ENCODE results near the gene DCANP1. TPM values are rescaled to one million over a fixed set of nuclear protein-coding genes. Genes with fewer than 3 reads are reported as not detected.

Gene DCANP1
- polyA plus RNA-seq, 2 of the 4 experiments (the other 2 are of a cell fraction), result not detected

- ATAC-seq, result no peak
- ChIA-PET CTCF (interaction anchor here (1.1 to 37.5 kb wide), 6 partner anchors 10 to 87 kb away, joined by 3 to 1932 read pairs (median 6); no protein-coding TSS in a partner anchor), POLR2A (no interaction called here)
- Histone ChIP-seq H3K4me1 (no peaks in the 10 kb centered on the region), H3K4me2 (no peak overlapping the region), H3K9me3 (no peaks in the 10 kb centered on the region), H3K4me3 (no peak overlapping the region), H3K27ac (no peak overlapping the region)
- 62% methylated on average over 12 of the region's 12 CpGs for WGBS (ENCODE audit: missing lambda C conversion rate)
- FAIRE-seq, result no peak
- TF ChIP-seq ZFP36 (IDR thresholded peaks at IDR 0.05; ENCODE audit: borderline replicate concordance, partially characterized antibody) (no peak), HOXB13 (CRISPR knock-in tag; IDR thresholded peaks at IDR 0.05; ENCODE audit: low read depth) (no peak), HES2 (IDR thresholded peaks at IDR 0.05) (no peak), JUNB (IDR thresholded peaks at IDR 0.05) (no peak)
- DNase-seq (ENCODE audit: low read depth in 1 of 2, low spot score in 1 of 2), result no peak
Measured at GRCh38 chr5:135473956-135474670, 27.0 kb upstream of the DCANP1 start.

DNA sequence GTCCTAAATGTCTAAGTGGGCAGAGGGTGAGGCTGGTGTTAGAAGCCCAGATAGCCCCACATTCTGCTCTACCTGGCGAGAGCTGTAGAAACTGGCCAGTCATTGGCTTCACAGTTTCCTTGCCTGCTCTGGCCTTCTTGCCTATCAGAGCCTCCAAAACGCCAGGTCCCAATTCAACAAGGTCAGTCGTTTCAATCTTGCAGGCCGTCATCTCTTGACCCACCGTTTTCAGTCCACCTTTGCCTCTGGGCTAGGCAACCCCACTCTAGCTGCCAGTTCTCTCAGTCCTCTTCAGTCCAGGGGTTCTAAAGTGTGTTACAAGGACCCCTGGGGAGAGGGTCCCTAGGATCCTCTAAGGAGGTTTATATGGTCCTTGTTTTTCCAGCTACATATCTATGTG, 25.0 kb upstream of the DCANP1 start:
- no peak for ATAC-seq
- no peaks in the 10 kb centered on the region for H3K9me3 ChIP-seq
- DNase-seq (ENCODE audit: low read depth in 1 of 2, low spot score in 1 of 2), result no peak
- no peak for TF ChIP-seq MAFK (IDR thresholded peaks at IDR 0.05; ENCODE audit: partially characterized antibody)
- ChIA-PET POLR2A (no interaction called here), CTCF (interaction anchor here (1.0 to 37.5 kb wide), 4 partner anchors 8 to 358 kb away, joined by 4 to 1932 read pairs (median 56); no protein-coding TSS in a partner anchor)
- H3K4me1 ChIP-seq, result no peaks in the 10 kb centered on the region
- no peak for FAIRE-seq
- 29% methylated on average over 5 of the region's 5 CpGs for WGBS (ENCODE audit: missing lambda C conversion rate)
- no peak overlapping the region for H3K27ac ChIP-seq
- H3K4me2 ChIP-seq, result no peak overlapping the region
- no peak overlapping the region for H3K4me3 ChIP-seq

GRCh38 chr5:135471726-135472125, 24.6 kb upstream of the DCANP1 start:
- H3K4me3 ChIP-seq, result no peak overlapping the region
- H3K27ac ChIP-seq, result no peak overlapping the region
- no peaks in the 10 kb centered on the region for H3K9me3 ChIP-seq
- ChIA-PET POLR2A (no interaction called here), CTCF (interaction anchor here (1.0 to 37.5 kb wide), 3 partner anchors 8 to 89 kb away, joined by 4 to 1932 read pairs (median 104); no protein-coding TSS in a partner anchor)
- H3K4me2 ChIP-seq, result no peak overlapping the region
- DNase-seq (ENCODE audit: low read depth in 1 of 2, low spot score in 1 of 2) (no peak), ATAC-seq (no peak), FAIRE-seq (no peak)
- no peaks in the 10 kb centered on the region for H3K4me1 ChIP-seq
- no peak for TF ChIP-seq JUN (IDR thresholded peaks at IDR 0.05)
- no peak for TF ChIP-seq ESRRA (IDR thresholded peaks at IDR 0.05; ENCODE audit: borderline replicate concordance, low read length)
- no peak for TF ChIP-seq SMC3 (IDR thresholded peaks at IDR 0.05)
- no peak for TF ChIP-seq SREBF2 (IDR thresholded peaks at IDR 0.05)
- TF ChIP-seq HOXB5 (CRISPR knock-in tag; IDR thresholded peaks at IDR 0.05), result no peak
- no peak for TF ChIP-seq CHD4 (IDR thresholded peaks at IDR 0.05; ENCODE audit: borderline replicate concordance)
- no peak for TF ChIP-seq RFX5 (IDR thresholded peaks at IDR 0.05)
- no peak for TF ChIP-seq POLR2A (IDR thresholded peaks at IDR 0.05; ENCODE audit: low read length)
- no peak for TF ChIP-seq ZNF302 (CRISPR knock-in tag; IDR thresholded peaks at IDR 0.05)
- TF ChIP-seq GATA3 (IDR thresholded peaks at IDR 0.05; ENCODE audit: borderline replicate concordance), result no peak
- no peak for TF ChIP-seq CBX8 (IDR thresholded peaks at IDR 0.05)
- TF ChIP-seq HES2 (IDR thresholded peaks at IDR 0.05), result no peak
- TF ChIP-seq EHF (CRISPR knock-in tag; IDR thresholded peaks at IDR 0.05), result no peak
- no peak for TF ChIP-seq HDAC2 (IDR thresholded peaks at IDR 0.05)
- no peak for TF ChIP-seq HEYL (CRISPR knock-in tag; IDR thresholded peaks at IDR 0.05)
- no peak for TF ChIP-seq RCOR1 (IDR thresholded peaks at IDR 0.05; ENCODE audit: low read depth, low read length)
- TF ChIP-seq, protein P1, sequence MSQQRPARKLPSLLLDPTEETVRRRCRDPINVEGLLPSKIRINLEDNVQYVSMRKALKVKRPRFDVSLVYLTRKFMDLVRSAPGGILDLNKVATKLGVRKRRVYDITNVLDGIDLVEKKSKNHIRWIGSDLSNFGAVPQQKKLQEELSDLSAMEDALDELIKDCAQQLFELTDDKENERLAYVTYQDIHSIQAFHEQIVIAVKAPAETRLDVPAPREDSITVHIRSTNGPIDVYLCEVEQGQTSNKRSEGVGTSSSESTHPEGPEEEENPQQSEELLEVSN (IDR thresholded peaks at IDR 0.05; ENCODE audit: borderline replicate concordance, low read depth), result no peak
- TF ChIP-seq, protein P2, sequence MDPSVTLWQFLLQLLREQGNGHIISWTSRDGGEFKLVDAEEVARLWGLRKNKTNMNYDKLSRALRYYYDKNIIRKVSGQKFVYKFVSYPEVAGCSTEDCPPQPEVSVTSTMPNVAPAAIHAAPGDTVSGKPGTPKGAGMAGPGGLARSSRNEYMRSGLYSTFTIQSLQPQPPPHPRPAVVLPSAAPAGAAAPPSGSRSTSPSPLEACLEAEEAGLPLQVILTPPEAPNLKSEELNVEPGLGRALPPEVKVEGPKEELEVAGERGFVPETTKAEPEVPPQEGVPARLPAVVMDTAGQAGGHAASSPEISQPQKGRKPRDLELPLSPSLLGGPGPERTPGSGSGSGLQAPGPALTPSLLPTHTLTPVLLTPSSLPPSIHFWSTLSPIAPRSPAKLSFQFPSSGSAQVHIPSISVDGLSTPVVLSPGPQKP (IDR thresholded peaks at IDR 0.05; ENCODE audit: low read depth, low read length), result no peak
- 38% methylated on average over 4 of the region's 4 CpGs for WGBS (ENCODE audit: missing lambda C conversion rate)
